ENCODE measurements around the gene IFNL4.

Gene IFNL4

DNA sequence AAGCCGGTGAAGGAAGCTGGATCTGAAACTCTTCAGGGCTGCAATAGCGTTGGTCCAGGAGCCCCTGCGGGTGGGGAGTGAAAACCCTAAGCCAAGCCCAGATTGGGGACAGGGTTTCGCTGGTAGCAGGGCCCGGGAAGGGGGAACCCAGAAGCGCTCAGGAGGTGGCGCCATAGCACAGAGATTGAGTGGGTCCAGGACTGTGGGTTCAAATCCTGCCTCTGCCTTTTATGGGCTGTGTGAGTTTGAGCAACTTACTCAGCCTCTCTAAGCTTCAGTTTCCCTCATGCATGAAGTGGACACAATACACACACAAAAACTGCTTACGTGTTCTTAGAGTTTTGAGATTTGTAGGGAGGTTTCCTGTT is 36.3 kb downstream of the IFNL4 start:
- H3K36me3 ChIP-seq (ENCODE audit: control insufficient read depth, insufficient read depth, low read length) = no peaks in the 10 kb centered on the region
- H3K4me3 ChIP-seq (replicated peaks; ENCODE audit: low read depth, low read length) = no peak overlapping the region
- TF ChIP-seq, protein P1, sequence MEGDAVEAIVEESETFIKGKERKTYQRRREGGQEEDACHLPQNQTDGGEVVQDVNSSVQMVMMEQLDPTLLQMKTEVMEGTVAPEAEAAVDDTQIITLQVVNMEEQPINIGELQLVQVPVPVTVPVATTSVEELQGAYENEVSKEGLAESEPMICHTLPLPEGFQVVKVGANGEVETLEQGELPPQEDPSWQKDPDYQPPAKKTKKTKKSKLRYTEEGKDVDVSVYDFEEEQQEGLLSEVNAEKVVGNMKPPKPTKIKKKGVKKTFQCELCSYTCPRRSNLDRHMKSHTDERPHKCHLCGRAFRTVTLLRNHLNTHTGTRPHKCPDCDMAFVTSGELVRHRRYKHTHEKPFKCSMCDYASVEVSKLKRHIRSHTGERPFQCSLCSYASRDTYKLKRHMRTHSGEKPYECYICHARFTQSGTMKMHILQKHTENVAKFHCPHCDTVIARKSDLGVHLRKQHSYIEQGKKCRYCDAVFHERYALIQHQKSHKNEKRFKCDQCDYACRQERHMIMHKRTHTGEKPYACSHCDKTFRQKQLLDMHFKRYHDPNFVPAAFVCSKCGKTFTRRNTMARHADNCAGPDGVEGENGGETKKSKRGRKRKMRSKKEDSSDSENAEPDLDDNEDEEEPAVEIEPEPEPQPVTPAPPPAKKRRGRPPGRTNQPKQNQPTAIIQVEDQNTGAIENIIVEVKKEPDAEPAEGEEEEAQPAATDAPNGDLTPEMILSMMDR (IDR thresholded peaks at IDR 0.05; ENCODE audit: insufficient read depth, low read length, poor library complexity, severe bottlenecking) = peak; percentile 64
- DNase-seq (ENCODE audit: extremely low read depth, insufficient read length) = no peak
- no peaks in the 10 kb centered on the region for H3K27me3 ChIP-seq (replicated peaks; ENCODE audit: control insufficient read depth, insufficient read depth, low read length)

DNA sequence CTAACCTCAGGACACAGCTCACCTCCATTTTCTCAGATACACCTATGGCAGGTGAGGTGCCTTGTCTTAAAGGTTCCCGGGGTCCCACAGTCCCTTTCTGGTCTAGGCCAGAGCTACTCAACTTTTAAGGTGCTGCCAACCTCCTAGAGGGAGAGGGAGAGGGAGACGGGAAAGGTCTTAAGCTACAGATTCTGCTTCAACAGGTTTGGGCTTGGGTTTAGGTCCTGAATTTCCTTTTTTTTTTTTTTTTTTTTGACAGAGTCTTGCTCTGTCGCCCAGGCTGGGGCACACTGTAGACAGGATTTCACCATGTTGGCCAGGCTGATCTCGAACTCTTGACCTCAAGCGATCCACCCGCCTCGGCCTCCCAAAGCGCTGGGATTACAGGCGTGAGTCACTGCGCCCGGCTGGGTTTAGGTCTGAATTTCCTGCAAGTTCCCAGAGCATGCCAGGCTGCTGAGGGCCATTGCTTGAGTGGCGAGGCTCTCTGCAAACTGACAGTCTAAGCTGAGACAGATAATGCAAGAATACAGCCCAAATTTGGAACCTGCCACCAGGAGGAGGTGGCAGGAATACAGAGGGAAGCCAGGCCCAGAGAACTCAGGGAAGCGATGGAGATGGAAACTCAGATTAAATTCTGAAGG is 36.8 kb downstream of the IFNL4 start:
- H3K36me3 ChIP-seq (ENCODE audit: control insufficient read depth, insufficient read depth, low read length) = no peaks in the 10 kb centered on the region
- DNase-seq (ENCODE audit: extremely low read depth, insufficient read length) = no peak
- TF ChIP-seq, protein P1 (IDR thresholded peaks at IDR 0.05; ENCODE audit: insufficient read depth, low read length, poor library complexity, severe bottlenecking) = no peak
- no peak overlapping the region for H3K4me3 ChIP-seq (replicated peaks; ENCODE audit: low read depth, low read length)
- H3K27me3 ChIP-seq (replicated peaks; ENCODE audit: control insufficient read depth, insufficient read depth, low read length) = no peaks in the 10 kb centered on the region

DNA sequence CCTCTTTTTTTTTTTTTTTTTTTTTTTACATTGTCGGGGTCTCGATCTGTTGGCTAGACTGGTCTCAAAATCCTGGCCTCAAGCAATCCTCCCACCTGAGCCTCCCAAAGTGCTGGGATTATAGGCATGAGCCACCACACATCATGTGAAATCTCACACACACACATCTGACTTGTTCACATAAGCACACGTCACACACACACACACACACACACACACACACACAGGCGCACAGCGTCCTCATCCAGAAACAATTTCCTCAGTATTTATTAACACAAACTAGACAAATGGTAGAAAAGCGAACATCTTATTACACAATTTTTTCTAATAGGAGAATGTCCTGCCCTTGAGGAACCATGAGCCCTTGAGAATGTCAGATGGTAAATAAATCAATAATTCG is 39.5 kb downstream of the IFNL4 start:
- TF ChIP-seq, protein P1 (IDR thresholded peaks at IDR 0.05; ENCODE audit: insufficient read depth, low read length, poor library complexity, severe bottlenecking) = no peak
- Histone ChIP-seq H3K36me3 (ENCODE audit: control insufficient read depth, insufficient read depth, low read length) (no peaks in the 10 kb centered on the region), H3K4me3 (replicated peaks; ENCODE audit: low read depth, low read length) (no peak overlapping the region), H3K27me3 (replicated peaks; ENCODE audit: control insufficient read depth, insufficient read depth, low read length) (no peaks in the 10 kb centered on the region)
- DNase-seq (ENCODE audit: extremely low read depth, insufficient read length) = no peak

DNA sequence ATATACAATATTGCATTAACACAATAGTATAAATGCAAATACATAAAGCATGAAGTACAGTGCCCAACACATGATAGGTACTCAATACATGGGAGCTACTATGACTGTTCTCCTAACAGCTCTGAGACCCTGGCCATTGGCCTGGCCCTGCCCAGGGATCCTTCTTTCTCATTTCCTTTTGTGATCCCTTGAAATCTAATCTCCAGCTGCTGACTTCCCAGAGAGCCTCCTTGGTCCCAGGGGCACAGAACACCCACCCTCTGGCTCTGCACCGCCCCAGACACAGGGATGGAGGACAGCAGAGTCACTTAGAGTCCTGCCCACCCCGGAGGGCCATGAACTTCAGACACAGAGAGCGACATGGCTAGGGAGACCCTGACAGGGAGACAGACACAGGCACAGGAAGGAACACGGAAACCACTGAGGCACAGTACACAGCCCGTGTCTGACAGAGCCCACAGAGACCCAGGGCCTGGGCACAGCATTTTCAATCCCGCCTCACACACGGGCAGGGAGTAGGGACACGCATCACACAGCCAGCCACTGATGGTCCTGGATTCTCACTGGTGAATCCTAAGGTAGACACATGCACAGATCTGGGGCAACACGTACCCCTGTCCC is 40.4 kb downstream of the IFNL4 start:
- no peaks in the 10 kb centered on the region for H3K27me3 ChIP-seq (replicated peaks; ENCODE audit: control insufficient read depth, insufficient read depth, low read length)
- H3K4me3 ChIP-seq (replicated peaks; ENCODE audit: low read depth, low read length) = no peak overlapping the region
- no peak for DNase-seq (ENCODE audit: extremely low read depth, insufficient read length)
- TF ChIP-seq, protein P1 (IDR thresholded peaks at IDR 0.05; ENCODE audit: insufficient read depth, low read length, poor library complexity, severe bottlenecking) = no peak
- no peaks in the 10 kb centered on the region for H3K36me3 ChIP-seq (ENCODE audit: control insufficient read depth, insufficient read depth, low read length)

DNA sequence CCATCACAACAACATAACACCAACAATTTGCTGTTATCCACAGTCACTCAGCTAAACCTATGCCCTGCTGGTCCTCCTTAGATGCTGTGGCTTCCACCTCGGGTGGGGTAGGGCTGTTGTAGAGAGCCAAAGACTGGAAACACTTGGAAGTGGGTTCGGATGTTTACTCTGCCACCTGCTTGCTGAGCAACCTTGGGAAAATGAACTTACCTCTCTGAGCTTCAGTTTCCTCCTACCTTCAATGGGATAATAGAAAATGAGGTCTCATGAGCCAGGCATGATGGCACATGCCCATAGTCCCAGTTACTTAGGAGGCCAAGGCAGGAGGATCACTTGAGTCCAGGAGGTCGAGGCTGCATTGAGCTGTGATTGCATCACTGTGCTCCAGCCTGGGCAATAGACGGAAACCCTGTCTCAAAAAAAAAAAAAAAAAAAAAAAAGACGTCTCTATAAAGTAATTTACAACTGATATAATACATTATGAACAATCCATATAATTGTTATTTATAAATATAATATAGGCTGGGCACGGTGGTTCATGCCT is 41.3 kb downstream of the IFNL4 start:
- Histone ChIP-seq H3K36me3 (ENCODE audit: control insufficient read depth, insufficient read depth, low read length) (no peaks in the 10 kb centered on the region), H3K4me3 (replicated peaks; ENCODE audit: low read depth, low read length) (no peak overlapping the region), H3K27me3 (replicated peaks; ENCODE audit: control insufficient read depth, insufficient read depth, low read length) (no peaks in the 10 kb centered on the region)
- no peak for DNase-seq (ENCODE audit: extremely low read depth, insufficient read length)
- TF ChIP-seq, protein P1 (IDR thresholded peaks at IDR 0.05; ENCODE audit: insufficient read depth, low read length, poor library complexity, severe bottlenecking) = no peak

Data from GM06990 (cell line).